A549 treated with CpdA at 1 μM for 4 hours (cell line): ENCODE measurements around the gene KARS1. TPM values are rescaled to one million over a fixed set of nuclear protein-coding genes. Genes with fewer than 3 reads are reported as not detected.

Experiments used
- total RNA-seq: library from RNA; stranded (reverse); fragments of 200-300 nt; extraction: Qiagen RNA extraction; gene quantifications from 5 replicates; pipeline ENCODE4 v1.2.3, GENCODE V29; 2022; ENCODE audit warnings: low read depth

KARS1 gene
- 170 to 175 TPM (median 174 TPM) in 5 replicates for total RNA-seq

DNA sequence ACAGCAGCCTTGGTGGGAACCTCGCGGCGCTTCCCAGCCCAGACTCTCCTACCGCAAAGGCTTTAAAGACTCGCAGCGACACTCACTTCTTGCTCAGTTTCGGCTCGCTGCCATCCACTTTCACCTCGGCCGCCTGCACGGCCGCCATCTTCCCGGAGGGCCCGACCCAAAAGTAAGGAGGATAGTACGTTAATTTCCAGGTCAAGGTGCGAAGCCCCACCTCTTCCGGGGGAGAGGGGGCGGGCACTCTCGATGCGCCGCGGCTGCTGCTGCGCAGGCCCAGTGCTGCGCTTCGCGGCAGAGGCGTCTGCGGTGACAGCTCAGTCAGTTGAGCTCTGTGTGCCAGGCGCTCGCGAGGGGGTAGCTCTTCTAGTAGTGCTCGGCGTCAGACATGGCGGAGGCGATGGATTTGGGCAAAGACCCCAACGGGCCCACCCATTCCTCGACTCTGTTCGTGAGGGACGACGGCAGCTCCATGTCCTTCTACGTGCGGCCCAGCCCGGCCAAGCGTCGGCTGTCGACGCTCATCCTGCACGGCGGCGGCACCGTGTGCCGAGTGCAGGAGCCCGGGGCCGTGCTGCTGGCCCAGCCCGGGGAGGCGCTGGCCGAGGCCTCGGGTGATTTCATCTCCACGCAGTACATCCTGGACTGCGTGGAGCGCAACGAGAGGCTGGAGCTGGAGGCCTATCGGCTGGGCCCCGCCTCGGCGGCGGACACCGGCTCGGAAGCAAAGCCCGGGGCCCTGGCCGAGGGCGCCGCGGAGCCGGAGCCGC, at the start of gene KARS1, which contains the start of gene TERF2IP:
Gene KARS1, minus strand, starts transcription at position 174 of the 773 bp plus-strand sequence. Its CDS starts 26 bp downstream, at position 148.
Gene TERF2IP, plus strand, starts transcription at position 282 of the 773 bp plus-strand sequence. Its CDS starts 110 bp downstream, at position 392.

GRCh38 chr16:75676909-75677308, 29.4 kb upstream of the KARS1 start, which contains the start of gene CPHXL2:
Gene CPHXL2, minus strand, starts transcription at chr16:75677009. Its CDS starts 10 bp downstream, at chr16:75676999.

DNA sequence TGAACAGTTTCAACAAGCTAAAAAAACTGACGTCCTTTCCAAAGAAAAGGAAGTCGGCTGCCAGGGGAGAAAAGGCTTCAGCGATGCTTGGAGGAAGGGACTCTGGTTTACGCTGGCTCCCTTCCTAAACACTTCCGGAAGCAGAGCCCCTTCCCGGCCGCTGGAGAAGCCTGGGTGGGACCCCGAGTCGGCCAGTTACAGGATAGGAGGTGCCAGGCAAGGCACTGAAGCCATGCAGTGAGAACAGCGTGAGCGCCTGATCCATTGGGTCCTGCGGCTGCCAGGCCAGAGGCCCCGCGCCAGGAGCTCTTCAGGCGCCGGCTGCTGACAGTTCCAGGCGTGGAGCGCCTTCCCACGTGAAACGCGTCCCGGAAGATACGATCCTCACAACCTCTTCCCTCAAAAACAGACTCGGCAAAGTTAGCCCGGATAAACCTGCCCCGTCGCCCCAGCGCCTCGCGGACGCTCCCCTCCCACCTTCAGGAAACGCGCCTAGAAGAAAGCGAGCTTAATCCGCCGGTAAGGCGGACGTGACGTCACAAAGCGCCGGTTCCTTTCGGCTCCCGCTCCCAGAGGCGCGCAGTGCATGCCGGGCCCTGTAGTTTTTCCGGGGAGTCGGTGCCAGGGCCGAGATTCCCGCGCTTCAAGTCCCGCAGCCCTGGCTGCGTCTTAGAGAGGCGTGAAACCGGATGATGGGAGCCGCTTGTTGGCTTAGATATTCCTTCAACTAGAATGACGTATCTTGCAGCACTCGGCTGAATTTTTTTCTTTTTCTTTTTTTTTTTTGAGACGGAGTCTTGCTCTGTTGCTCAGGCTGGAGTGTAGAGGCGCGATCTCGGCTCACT, 24.5 kb downstream of the KARS1 start, which contains the start of gene ADAT1:
Gene ADAT1, minus strand, starts transcription at position 521 of the 845 bp plus-strand sequence. CDS start 2,482 bp downstream, outside the sequence.

Other genes with a start within 250 kb of the KARS1 start
- gene CFDP1, start 214.2 kb downstream of the KARS1 start, total RNA-seq: 49.2 to 60.7 TPM (median 55.9 TPM) in 5 replicates
- gene TMEM170A, start 183.0 kb downstream of the KARS1 start, total RNA-seq: 14.3 to 17.5 TPM (median 15.3 TPM) in 5 replicates
- gene CHST6, start 152.2 kb downstream of the KARS1 start, total RNA-seq: 0.07 to 0.22 TPM (median 0.16 TPM) in 5 replicates
- 0.03 TPM in 1 of 5 replicates, not detected in the others for gene CHST5, start 111.6 kb downstream of the KARS1 start, total RNA-seq
- 7.6 to 9.2 TPM (median 9.0 TPM) in 5 replicates for gene TMEM231, start 91.4 kb downstream of the KARS1 start, total RNA-seq
- 87.4 to 98.5 TPM (median 92.0 TPM) in 5 replicates for gene GABARAPL2, start 81.3 kb downstream of the KARS1 start, total RNA-seq
- 31.8 to 44.5 TPM (median 36.9 TPM) in 5 replicates for gene ADAT1, start 24.4 kb downstream of the KARS1 start, total RNA-seq
- gene TERF2IP, start 108 bp upstream of the KARS1 start, total RNA-seq: 39.6 to 44.8 TPM (median 42.5 TPM) in 5 replicates
- not detected in 5 replicates for gene CPHXL2, start 29.3 kb upstream of the KARS1 start, total RNA-seq
- gene DUXB, start 53.8 kb upstream of the KARS1 start, total RNA-seq: not detected in 5 replicates
- not detected in 5 replicates for gene CPHXL, start 78.8 kb upstream of the KARS1 start, total RNA-seq